Left ventricle myocardium inferior (tissue), 1 donor: ENCODE measurements around the gene ARAP2. TPM values are rescaled to one million over a fixed set of nuclear protein-coding genes. Genes with fewer than 3 reads are reported as not detected.

ENCODE experiments used
- DNase-seq: peaks from one replicate; pipeline ENCODE4 v3.0.0-alpha.2; 2020
- H3K27ac ChIP-seq: fragments of 200-600 bp; replicated peaks from 2 replicates; pipeline ENCODE4 v1.8.0; 2021
- H3K27me3 ChIP-seq: fragments of 200-600 bp; 2 replicates; pipeline ENCODE4 v1.8.0; 2021; ENCODE audit warnings: low read depth
- H3K36me3 ChIP-seq: fragments of 200-600 bp; 2 replicates; pipeline ENCODE4 v1.8.0; 2021
- H3K4me1 ChIP-seq: fragments of 200-600 bp; 2 replicates; pipeline ENCODE4 v1.8.0; 2021
- H3K4me3 ChIP-seq: fragments of 200-600 bp; 2 replicates; pipeline ENCODE4 v1.8.0; 2021; ENCODE audit warnings: mild to moderate bottlenecking, moderate library complexity
- H3K9me3 ChIP-seq: fragments of 200-600 bp; replicated peaks from 2 replicates; pipeline ENCODE4 v1.8.0; 2021
- CTCF ChIP-seq: fragments of 200-600 bp; IDR thresholded peaks from 2 replicates; pipeline ENCODE4 v1.8.0; 2021; ENCODE audit warnings: antibody characterized with exemption, mild to moderate bottlenecking, borderline replicate concordance
- intact Hi-C: fragments of 100-400 bp; cut with micrococcal nuclease; formaldehyde crosslinking; loops from one replicate; pipeline ENCODE4 v1.11.0; 2022
- total RNA-seq: library from RNA; stranded (reverse); fragmentation: NEBNext Ultra II Directional; extraction: Animal tissue kit (Norgen Biotek cat#: 25700); gene quantifications from one replicate; pipeline ENCODE4 v1.2.1, GENCODE V29; 2021
- donor health status: DM: no; HTN: yes; CAD: no; lungs with severe emphysema.

Gene ARAP2
- total RNA-seq, 1 donor from 2014 or later = 2.9 TPM

DNA sequence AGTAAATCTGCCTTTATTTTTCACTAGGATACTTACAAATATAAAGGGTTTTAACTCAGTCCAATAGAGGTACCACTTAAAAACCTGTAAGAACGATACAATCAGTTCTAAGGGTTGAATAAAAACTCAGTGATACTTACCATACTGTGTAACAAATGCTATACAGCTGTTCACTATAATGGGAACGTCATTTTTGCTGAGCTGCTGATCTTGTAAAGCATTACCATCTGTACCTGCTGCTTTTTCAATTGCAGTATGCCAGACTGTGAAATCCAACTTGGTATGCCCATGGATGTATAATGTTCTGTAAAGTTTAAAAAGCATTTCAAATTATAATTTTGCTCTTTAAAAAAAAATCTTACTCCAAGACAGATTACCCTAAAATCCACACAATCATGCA lies 111.2 kb downstream of the ARAP2 start:
- DNase-seq = no peak
- no peaks in the 10 kb centered on the region for H3K36me3 ChIP-seq
- H3K4me1 ChIP-seq = no peaks in the 10 kb centered on the region
- no peaks in the 10 kb centered on the region for H3K27me3 ChIP-seq
- no peak overlapping the region for H3K27ac ChIP-seq
- H3K9me3 ChIP-seq = no peaks in the 10 kb centered on the region
- no peak overlapping the region for H3K4me3 ChIP-seq
- intact Hi-C loops = no loop called here
- TF ChIP-seq CTCF = no peak

DNA sequence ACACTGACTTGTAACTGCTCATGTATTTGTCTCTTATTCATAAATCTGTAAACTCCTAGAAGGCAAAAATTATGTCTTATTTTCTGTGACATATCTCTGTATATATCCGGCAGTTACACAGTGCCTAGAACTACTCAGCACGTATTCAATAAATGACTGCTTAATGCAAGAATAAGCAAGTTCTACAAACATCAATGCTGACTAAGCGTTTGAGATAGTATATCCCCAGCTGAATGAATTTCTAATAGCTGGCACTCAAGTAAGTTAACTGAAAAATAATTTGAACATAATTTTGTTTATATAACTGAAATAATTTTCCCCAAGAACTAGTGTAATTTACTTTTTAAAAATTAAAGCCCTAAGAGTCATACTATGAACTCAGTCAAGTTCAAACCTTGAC lies 113.7 kb downstream of the ARAP2 start:
- Histone ChIP-seq H3K36me3 (no peaks in the 10 kb centered on the region), H3K27me3 (no peaks in the 10 kb centered on the region), H3K4me1 (no peaks in the 10 kb centered on the region), H3K27ac (no peak overlapping the region), H3K4me3 (no peak overlapping the region), H3K9me3 (no peaks in the 10 kb centered on the region)
- intact Hi-C loops = no loop called here
- TF ChIP-seq CTCF = no peak
- no peak for DNase-seq

DNA sequence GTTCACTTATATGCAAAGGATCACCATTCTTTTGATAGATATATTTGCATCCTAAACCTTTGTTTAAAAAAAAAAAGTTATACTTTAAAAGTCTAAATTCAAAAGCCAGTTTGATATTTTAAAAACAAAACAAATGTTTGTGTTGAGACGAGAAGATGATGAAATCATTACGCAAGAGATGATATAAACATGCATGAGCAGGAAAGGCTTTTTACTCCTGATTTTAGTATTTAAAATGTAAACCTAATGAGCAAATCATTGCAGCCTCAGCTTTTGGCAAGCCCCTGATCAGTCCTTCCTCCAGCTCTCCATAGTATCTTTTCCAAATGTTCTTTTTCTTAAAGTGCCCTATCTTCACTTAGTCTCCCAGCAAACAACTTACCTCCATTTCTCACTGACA lies 115.6 kb downstream of the ARAP2 start:
- Histone ChIP-seq H3K27me3 (no peaks in the 10 kb centered on the region), H3K9me3 (no peaks in the 10 kb centered on the region), H3K4me1 (no peaks in the 10 kb centered on the region), H3K36me3 (no peaks in the 10 kb centered on the region), H3K27ac (no peak overlapping the region), H3K4me3 (no peak overlapping the region)
- TF ChIP-seq CTCF = no peak
- intact Hi-C loops = no loop called here
- DNase-seq = no peak

DNA sequence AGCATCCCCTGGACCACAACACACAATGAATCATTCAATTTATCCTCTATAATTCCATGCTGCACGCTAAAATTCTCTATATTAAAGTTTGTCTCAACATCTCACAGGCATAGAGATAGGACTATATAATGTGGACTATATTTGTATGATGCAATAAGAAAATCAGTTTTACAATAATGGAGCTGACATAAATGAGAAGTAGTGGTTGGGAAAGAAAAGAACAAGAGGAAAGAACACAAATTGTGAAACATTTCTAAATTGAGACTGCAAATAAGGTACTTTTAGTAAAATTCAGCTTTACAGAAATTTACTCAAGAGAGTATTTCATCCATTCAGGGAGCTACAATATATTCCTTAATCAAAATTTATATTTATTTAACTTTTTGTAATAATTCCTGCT lies 120.4 kb downstream of the ARAP2 start:
- Histone ChIP-seq H3K4me1 (no peaks in the 10 kb centered on the region), H3K27me3 (no peaks in the 10 kb centered on the region), H3K27ac (no peak overlapping the region), H3K4me3 (no peak overlapping the region), H3K36me3 (no peaks in the 10 kb centered on the region), H3K9me3 (no peaks in the 10 kb centered on the region)
- intact Hi-C loops = no loop called here
- no peak for TF ChIP-seq CTCF
- DNase-seq = no peak

- Histone ChIP-seq H3K36me3 (no peaks in the 10 kb centered on the region), H3K4me3 (no peak overlapping the region), H3K4me1 (no peaks in the 10 kb centered on the region), H3K27me3 (no peaks in the 10 kb centered on the region), H3K9me3 (no peaks in the 10 kb centered on the region), H3K27ac (no peak overlapping the region)
- DNase-seq = no peak
- intact Hi-C loops = no loop called here
- no peak for TF ChIP-seq CTCF
These were observed 129.0 kb downstream of the ARAP2 start for GRCh38 chr4:36115312-36115711.

DNA sequence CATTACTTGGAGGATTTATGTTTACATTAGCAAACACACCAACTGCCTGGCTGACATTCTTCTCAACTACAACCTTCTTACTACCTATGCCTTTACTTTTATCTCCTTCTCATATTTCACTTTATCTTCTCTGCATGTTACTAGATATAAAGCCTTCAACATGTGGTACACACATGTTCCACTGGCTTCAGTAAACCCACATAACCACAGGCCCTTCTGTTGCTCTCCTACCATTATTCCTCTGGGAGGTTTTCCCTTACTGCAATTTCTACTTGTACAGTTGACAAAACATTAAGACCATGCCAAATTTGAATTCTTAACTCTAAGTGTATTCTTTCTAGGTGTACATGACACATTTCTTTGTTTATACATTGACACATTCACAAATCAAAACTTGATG lies 133.1 kb downstream of the ARAP2 start:
- H3K27me3 ChIP-seq = no peaks in the 10 kb centered on the region
- H3K36me3 ChIP-seq = no peaks in the 10 kb centered on the region
- no peaks in the 10 kb centered on the region for H3K9me3 ChIP-seq
- no peak for DNase-seq
- no peak for TF ChIP-seq CTCF
- intact Hi-C loops = no loop called here
- no peaks in the 10 kb centered on the region for H3K4me1 ChIP-seq
- no peak overlapping the region for H3K27ac ChIP-seq
- H3K4me3 ChIP-seq = no peak overlapping the region
